HS-27A (cell line): Measurements from ENCODE around the gene KLHDC8A.
"Not testable (repeated sequence)": the region's sequence is repeated elsewhere in the genome, so short reads cannot be mapped to it uniquely, and the experiment has no call there.

ENCODE experiments used
- DNase-seq: peaks from one replicate; pipeline ENCODE4 v3.0.0-alpha.2; 2012; ENCODE audit warnings: low read depth, missing footprints

The KLHDC8A gene

DNA sequence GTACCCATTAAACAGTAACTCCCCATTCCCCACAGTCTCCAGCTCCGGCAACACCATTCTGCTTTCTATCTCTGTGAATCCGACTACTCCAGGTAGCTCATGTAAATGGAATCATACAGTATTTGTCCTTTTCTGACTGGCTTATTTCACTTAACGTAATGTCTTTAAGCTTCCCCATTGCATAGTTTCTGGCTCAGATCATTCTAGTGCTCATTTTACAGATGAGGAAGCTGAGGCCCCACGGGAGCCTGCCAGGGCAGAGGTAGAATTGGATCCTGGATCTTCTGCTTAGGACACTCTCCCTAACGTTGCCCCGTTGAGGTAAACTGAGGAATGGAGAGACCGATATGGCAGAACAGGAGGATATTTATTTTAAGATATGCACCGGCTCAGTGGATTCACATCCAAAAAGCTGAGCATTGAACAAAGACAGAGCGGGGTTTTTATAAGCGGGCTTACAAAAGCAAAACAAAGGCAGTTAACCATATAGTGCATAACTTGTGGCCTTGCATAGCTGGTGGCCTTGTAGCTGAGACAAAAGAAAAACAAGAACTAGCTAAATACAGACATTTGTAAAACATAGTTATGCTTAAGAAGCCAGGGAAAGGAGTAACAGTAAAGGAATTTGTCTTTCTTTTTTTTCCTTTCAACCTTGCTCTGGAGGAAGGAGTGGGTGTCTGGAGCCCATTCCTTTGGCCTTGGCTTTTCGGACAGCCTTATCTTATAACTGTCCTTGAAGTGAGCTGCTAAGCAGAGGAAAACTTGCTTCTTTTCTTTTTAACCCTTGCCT, 15.3 kb upstream of the KLHDC8A start:
- no peak for DNase-seq

DNA sequence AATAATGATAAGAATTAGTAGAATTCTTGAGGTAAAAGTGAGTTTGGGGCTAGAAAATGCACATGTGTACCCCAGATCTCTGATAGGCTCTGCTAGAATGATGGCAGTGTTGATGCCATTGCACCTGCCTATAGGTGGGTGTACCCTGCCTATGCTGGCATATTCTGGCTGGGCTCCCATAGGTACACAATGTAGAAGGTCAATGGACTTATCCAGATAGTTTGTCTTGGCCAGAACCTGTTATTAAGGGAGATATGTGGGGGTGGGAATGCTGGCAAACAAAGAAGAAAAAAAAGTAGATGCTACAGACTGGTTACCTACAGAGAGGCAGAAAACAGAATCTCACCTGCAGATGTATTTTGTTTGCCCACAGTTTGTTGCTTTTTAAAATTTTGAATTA, 14.1 kb upstream of the KLHDC8A start:
- no peak for DNase-seq

DNA sequence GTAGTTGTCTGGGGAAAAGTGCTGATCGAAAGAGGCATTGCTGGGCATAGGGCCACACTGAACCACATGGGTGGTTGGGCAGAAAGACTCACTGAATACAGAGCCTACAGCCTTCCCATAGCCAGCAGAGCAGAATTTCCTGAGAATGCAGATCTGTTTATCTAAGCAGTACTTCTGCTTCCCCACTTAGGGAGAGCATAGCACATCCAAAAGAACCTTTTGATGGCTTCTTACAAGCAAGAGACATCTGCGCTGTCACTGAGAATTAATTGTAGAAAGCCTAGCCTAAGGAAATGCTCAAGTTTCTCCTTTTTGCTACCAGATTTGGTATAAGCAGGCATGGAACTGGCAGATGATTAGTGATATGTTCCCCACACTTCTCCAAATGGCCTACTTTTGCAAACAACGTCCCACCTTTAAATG, 13.0 kb upstream of the KLHDC8A start:
- no peak for DNase-seq

DNA sequence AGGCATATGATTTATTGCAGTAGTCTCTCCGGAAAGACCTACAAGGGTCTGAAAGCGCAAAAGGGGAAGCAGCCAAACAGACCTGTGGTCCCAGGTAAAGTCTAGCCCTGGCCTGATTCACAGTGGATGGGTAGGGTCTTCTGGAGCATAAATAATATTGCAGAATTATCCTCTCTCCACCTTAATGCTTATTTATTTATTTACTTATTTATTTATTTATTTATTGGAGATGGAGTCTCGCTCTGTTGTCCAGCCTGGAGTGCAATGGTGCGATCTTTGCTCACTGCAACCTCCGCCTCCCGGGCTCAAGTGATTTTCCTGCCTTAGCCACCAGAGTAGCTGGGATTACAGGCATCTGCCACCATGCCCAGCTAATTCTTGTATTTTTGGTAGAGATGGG, 11.8 kb upstream of the KLHDC8A start:
- DNase-seq, result no peak

DNA sequence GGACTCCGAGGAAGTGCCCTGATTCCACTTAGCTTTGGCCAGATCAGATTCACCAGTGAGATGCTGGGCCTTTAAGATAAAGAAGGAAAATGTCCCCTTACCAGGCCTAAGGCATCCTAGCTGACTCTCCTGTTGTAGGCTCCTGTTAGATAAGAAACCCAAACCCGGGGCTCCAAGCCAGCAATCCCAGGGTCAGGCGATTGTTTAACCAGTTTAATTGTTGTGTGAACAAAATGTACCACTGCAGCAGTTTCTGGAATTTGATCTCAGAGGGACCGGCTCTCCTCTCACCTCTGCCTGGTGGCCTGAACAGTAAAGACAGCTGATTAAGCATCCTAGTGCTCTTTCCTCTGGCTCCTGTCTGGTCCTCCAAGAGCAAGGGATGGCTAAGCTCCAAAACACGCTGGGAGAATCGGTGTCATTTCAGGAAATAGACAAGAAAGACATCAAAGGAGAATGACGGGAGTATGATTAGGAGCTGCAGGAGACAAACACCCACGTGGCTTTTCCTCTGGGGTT, 9.3 kb upstream of the KLHDC8A start:
- DNase-seq, result no peak

DNA sequence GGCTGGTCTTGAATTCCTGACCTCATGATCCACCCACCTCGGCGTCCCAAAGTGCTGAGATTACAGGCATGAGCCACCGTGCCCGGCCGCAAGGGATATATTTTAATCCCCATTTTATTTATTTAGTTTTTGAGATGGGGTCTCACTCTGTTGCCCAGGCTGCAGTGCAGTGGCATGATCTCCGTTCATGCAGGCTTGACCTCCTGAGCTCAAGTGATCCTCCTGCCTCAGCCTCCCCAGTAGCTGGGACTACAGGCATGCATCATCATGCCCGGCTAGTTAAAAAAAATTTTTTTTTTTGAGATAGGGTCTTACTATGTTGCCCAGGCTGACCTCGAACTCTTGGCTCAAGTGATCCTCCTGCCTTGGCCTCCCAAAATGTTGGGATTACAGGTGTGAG, 8.4 kb upstream of the KLHDC8A start:
- not testable (repeated sequence) for DNase-seq

DNA sequence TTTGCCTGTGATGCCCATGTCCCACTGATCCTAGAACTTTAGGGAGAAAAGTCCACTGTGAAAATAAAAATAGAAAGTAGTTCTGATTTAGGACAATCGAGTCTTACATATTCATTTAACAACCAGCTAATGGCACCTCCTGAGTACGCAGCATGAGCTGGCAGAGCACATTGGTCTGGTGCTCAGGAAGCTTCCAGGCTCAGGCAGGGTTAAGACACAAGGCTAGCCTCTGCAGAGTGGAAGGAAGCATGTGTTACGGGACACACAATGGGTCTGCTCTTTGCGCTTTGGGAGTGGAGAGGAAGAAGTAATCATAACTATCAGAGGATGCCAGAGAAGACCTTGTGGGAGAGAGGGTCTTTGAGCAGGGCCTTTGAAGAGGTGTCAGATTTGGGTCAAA, 4.2 kb upstream of the KLHDC8A start:
- DNase-seq, result no peak

DNA sequence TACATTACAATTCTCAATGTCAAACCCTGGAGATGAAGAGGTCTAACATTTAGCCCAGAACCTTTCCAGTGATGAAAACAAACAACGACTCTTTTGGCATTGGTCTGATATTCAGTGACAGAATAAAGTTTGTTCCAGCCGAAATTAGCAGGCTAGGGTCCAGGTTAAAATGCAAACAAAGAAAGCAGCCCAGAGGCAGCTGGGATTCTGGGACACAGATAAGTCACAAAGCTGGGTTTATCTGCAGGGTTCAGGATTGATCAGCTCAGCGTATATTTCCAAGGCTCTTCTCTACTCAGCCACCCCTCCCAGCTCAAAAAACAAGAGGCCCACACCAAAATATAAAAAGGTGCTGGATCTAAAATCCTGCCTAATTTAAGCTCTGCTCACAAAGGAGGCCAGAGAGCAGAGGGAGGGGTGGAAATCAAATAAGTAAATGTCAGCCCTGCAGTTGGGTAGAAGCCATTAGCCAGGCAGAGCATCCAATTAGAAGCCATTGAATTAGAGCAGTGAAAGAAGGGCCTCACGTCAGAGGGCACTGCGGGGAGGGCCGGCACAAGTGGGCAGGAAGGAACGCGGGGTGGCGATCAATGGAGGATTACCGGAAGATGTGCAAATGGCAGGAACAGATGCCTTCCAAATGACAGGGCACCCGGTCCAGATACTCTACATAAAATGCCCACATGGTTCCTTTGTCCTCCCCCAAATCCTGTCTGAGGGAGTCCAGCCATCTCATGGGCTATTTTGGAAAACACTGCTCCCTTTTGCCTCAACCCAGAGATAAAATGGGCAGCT, 3.2 kb upstream of the KLHDC8A start:
- DNase-seq, result no peak

DNA sequence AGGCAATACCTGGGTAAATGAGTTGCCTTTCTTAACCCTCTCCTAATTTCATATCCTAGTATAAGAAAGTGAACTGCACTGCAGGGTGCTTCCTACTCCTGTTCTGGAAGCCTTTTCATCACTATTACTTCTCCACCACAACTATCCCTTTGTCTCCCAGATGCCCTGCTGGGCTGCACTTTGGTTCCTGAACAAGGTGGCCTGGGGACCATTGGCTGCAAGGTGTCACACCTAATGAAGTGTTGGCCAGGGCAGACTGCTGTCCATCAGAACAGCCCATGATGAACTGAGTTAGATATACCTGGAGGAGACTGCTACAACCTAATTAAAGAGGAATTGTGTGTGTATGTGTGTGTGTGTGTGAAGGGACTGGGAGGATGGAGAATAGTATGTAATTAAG, 1.9 kb upstream of the KLHDC8A start:
- no peak for DNase-seq

DNA sequence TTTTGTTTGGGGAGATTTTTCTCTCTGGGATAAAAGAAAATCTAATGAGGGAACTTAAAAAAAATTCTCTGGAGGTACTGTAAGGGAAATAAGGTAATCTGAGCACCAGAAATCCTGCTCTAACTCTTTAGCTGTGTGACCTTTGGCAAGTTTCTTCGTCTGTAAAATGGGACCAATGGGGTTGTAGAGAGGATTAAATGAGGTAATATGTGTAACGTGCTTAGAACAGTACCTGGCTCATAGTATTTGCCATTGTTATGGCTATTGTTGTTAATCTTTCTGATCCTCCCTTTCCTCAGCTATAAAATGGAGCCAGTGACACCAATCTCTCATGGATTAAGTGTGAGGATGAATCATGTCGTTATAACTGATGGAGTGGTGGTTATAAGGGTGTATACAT, 845 bp upstream of the KLHDC8A start:
- no peak for DNase-seq

DNA sequence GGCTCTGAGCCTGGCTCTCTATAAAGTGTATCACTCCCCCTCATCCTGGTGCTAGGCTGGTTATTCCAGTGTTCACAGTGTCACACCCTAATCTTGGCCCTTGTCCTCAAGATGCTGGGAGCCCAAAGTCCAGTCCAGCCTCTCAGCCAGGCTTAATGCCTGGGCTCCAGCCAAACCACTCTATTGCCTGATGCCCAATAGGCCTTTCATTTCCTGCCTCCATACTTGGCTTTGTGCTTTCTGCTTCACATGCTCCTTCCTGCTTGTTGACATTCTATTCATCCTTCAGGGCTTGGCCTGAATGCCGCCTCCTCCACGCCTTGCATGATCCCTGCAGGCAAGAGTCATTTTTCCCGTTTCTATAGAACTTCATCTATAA, 1.7 kb downstream of the KLHDC8A start:
- no peak for DNase-seq

DNA sequence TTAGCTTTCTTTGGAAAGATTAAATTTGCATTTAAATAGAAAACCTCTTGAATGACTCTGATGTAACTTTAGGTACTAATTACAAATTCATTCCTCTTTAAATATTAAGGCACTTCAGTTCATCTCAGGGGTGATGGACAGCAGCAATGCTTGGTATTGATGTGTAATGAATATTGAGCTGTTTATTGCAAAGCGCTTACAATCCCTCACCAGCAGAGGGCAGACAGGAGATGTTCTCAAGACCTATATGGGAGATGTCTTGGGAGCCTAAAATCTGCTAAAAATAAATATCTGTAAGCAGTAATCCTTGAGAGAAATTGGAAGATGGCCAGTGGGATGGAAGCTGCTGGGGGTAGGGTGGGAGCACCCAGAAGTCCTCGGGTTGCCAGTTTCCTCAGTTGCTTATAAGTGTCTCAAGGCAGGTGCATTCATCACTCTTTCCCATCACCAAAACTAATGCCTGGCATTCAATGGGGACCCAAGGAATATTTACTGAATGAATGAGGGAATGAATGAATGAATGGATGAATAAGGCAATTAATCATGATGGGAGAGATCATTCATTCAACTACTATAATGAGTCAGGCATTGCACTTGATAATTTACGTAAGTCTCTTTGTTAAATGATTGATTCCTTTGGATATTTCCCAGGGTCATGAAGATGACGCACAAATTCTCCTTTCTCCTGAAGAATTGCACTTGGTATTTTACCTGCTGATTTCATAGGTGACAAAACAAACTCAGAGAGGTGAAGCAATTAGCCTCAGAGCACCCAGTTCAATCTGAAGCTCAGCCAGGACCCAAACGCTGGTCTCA, 2.3 kb downstream of the KLHDC8A start:
- DNase-seq, result no peak

DNA sequence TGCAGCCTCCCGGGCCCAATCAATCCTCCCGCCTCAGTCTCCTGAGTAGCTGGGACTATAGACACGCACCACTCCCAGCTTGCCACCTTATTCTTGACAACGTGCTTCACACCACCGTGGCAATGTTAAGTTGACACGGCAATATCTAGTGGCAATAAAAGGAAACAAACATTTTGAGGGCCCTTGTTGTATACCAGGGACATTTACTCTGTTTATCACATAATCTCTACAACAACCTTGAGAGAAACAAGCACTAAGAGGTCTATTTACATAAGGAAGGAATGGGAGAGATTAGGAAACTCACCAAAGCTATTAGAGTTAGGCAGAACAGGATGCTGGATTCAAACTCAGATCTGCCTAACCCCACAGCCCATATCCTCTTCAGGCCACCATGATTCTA, 3.1 kb downstream of the KLHDC8A start:
- DNase-seq, result no peak

DNA sequence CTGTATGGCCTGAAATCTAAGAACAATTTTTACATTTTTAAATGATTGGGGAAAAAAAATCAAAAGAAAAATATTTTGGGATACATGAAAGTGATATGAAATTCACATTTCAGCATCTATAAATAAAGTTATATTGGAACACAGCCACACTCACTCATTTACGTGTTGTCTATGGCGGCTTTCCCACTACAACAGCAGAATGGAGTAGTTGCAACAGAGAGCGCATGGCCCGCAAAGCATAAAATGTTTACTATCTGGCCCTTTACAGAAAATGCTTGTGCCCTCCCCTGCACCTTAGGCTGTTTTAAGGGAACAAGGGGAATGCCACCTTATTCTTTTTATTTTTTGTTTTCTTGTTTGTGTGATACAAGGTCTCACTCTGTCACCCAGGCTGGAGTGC, 3.5 kb downstream of the KLHDC8A start:
- DNase-seq, result no peak

DNA sequence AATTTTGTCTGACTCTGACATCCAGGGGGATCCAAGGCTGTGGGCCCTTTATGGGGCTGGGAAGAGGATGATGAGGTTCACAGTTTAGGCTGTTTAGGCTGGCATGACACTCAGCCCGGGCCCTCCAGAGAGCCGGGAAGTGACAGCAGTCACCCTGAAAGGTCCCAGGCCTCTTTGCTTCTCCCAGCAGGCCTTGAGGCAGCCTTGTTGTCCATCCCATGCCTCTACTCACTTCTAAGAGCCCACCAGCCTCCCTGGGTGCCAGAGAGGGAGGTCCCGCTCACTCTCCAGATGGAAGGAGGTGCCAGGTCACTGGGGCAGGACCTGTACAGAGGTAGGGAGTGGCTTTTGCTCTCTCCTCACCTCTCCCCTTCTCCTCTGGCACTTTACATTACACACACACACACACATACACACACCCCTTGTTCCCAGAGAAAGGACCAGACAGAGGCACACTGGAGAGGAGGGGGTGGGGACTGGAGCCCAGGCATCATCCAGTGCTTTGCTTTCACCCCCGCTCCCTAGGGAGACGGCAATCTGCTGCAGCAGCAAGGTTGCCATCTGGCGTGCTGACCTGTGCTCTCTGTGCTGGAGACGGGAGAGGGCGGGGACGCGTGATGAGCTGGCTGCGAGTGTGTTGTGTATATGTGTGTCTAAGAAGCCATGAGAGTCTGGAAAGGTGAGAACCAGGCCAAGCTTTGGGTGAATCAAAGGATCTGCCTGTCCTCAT, 4.6 kb downstream of the KLHDC8A start:
- no peak for DNase-seq

DNA sequence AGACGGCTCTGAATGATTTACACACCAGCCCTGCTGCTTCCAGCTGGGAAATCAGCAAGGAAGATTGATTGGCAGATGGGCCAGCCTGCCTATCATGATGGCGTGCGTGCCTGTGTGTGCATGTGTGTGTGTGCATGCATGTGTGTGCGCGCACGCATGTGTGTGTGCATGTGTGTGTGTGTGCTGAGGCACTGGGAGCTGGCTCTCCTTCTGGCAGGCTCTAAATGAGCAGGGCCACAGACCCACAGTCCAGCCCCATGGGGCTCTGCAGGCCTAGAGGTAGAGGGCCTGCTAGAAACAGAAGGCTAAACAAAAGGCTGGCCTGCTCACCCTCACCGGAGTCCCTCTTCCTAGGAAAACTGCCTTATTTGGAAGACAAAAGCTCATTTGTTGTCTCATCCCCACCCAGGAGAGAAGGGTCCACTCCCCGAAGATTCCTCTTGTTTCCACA, 6.0 kb downstream of the KLHDC8A start:
- DNase-seq, result no peak

DNA sequence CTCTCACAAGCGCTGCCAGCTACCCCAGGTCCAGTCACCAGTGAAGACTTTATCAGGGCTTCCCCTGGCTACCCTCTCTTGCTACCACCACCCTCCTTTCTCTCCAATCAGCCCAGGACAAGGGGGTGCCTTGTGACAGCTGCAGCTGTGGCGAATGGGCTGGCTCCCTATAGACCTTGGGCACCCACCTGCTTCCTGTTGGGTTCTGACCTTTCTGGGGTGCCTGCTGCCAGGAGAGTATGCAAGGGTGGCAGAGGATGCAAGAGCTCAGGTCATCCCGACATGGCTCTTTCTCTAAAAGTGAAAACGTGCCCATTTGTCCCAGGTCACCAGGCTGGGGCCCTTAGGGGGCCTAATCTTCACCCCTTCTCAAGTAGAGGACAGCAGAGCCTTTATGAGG, 6.6 kb downstream of the KLHDC8A start:
- DNase-seq, result no peak

DNA sequence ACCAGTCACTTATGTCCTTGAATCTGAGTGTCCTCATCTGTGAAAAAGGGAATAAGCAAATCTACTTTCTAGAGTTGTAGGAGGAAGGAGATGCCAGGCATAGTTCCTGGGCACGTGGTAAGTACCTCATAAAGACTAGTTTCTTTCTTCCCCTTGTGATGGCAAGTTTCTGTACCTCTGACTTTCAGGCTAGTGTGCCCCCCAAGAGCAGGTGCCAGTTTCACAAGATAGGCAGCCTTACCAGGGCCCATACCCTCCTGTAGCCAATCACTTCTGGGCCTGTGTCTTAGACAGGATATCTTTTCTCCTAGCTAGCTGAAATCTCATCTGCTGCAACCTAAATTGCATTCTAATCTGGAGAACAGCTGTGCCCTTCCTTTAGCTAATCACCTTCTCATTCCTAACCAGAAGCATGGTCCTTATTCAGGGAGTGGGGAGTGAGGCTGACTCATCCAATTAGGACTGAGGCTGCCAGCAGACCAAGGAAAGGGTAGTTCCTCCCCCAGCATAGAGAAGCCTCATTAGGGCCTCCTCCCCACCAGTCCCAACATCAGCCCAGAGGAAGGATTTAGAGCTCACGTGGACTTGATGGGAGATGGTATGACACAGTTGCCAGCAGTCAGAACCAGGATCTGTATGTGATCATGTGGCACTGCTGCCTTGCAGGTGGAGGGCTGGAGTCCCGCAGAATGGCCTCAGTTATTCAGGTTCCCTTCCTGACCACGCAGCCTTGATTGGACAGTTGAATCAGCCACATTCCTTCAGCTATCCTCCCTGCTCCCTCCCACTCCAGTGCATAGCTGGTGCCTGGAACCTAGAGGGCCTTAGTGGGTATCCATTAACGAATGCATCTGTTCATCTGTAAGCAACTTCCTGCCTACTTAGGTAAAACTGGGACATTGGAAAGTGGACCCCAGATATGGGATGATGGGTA, 7.9 kb downstream of the KLHDC8A start:
- DNase-seq, result no peak

DNA sequence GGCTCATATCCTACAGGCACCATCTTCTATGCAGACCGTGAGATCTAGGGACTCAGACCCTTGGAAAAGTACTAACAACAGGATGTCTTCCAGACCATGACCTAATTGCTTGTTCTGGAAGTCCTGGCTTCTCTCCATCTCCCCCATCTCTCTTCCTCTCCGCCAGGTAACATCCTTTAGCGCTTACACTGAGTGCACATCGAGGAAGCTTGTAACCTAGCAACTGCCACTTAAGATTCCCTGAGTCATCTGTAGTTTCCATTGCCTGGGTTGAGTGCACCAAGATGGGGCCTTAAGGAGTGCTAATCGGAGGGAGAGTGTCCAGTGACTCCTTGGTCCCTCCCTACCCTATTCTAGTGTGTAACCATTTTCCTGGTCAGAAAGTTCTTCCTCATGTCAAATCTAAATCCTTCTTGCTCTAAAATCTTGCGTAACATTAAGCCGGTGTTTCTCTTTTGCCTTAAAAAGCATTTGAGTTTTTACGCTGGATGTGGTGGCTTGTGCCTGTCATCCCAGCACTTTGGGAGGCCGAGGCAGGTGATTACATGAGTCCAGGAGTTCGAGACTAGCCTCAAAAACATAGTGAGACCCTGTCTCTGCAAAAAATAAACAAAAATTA, 9.7 kb downstream of the KLHDC8A start:
- no peak for DNase-seq

DNA sequence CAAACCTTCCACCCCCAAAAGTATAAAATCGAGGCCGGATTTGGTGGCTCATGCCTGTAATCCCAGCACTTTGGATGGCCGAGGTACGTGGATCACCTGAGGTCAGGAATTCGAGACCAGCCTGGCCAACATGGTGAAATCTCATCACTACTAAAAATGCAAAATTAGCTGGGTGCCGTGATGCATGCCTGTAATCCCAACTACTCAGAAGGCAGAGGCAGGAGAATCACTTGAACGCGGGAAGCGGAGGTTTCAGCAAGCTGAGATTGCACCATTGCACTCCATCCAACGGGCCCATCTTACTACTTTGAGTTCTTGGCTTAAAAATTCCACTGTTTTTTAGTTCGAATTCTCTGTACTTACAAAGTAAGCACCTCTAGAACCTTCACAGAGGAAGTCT, 11.0 kb downstream of the KLHDC8A start:
- no peak for DNase-seq
